GM12801 (cell line): ENCODE results near the gene EDC4.

Source experiments
- CTCF ChIP-seq: IDR thresholded peaks from one replicate; pipeline ENCODE4 v1.5.1; 2011; ENCODE audit warnings: control low read depth; ENCODE audit not compliant: insufficient read length; ENCODE audit errors: extremely low read depth

EDC4 gene

DNA sequence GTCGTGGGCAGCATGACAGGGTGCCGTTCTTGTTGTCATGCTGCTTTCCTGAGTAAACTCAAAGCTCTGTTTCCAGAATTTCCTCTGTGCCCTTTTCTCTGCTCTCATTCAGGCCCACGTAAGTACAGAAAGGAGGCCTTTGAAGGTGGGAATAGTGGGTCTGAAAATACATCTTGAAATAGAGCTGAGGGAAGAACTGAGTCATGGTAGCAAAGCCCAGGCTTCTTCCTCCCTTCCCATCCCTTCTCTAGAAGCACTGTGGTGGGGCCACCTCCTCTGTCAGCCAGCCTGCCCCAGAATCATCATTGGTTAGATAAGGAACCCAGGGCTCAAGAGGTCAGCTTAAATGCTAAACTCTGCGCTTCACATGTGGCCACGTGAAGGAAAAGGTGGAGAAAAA, 49.4 kb downstream of the EDC4 start:
- TF ChIP-seq CTCF, result no peak

- no peak for TF ChIP-seq CTCF
These were observed 49.9 kb downstream of the EDC4 start for GRCh38 chr16:67922740-67923139.

DNA sequence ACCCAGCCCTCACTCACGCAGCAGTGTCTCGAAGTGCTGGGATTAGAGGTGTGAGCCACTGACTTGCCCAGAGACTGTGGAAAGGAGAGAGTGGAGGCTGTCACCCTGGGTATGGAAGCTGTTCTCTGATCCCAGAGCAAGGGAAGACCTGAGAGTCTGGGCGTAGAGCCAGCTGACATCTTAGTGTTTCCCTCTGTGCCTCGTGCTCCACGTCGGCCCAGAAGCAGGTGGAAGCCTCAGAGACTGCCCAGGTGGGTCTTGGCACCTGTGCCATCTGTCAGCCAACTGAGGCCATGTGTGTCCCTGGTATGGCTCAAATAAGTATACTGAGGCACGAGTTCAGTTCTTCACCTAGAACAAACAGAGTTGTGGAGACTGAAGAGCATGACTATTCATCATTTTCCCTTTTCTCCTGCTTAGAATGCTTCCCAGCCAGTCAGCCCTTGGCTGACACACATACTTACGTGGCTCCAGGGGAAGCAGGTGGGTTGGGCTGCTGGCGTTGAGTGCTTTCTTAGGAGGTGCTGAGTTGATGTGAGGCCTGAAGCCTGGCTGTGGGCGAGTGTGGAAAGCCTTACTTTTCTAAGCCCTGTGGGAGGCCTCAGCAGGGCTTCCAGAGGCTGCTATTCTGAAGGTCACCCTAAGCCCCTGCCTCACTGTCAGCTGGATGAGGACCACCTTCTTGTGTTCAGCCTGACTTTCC, 50.7 kb downstream of the EDC4 start:
- TF ChIP-seq CTCF, result no peak

DNA sequence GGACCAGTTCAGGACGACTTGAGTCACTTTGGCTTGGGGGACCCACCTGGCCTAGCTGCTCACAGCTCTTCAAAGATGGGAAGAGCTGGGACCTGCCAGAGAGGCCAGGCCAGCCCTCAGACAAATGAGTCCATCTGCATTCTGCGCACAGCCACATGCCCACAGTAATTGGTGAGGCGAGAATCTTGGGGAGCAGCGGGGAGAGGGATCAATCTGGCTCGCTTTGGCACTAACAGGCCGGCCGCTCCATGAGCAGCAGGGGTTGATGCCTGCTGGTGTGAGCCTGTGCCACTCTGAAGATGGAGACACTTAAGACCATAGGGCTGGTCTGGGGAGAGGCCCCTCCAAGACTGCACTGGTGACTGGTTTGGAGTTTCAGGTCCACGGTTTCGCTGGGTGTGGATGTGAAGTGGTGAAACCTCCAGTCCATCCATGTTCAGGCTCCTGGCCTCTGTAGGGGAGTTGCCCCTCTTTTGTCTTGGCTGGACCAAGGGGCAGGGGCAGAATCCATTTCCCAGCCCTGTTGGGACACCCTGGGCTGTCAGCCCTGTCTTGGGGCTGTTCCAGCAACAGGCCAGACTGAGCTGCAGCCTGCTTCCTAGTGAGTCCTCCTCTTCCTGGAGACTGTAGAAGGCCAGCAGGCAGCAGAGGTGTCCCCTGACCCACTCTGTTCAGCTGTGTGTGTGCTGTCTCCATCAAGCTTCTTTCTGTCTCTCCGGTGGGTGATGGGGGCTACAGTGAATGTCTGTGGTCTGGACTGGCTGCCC, 51.5 kb downstream of the EDC4 start:
- no peak for TF ChIP-seq CTCF

GRCh38 chr16:67926181-67926750, 53.4 kb downstream of the EDC4 start:
- TF ChIP-seq CTCF, result no peak

GRCh38 chr16:67927131-67927941, 54.5 kb downstream of the EDC4 start:
- no peak for TF ChIP-seq CTCF

- TF ChIP-seq CTCF, result no peak
These were observed 55.3 kb downstream of the EDC4 start for GRCh38 chr16:67928147-67928546.
